Fibroblast of pulmonary artery (primary cell): ENCODE results near the gene AGPAT3.

Experiments
- DNase-seq: peaks from one replicate; pipeline ENCODE4 v3.0.0-alpha.2; 2010; ENCODE audit warnings: low read depth
- H3K4me3 ChIP-seq: replicated peaks from 2 replicates; pipeline ENCODE4 v1.5.1; 2011; ENCODE audit warnings: low read depth, mild to moderate bottlenecking, control low read depth, low read length, moderate library complexity
- CTCF ChIP-seq: IDR thresholded peaks from 2 replicates; pipeline ENCODE4 v1.5.1; 2011; ENCODE audit warnings: mild to moderate bottlenecking, control low read depth, low read length, inconsistent platforms; ENCODE audit errors: missing control alignments

Gene AGPAT3

GRCh38 chr21:43950481-43950880, 85.5 kb downstream of the AGPAT3 start:
- no peak for TF ChIP-seq CTCF

GRCh38 chr21:43950936-43951335, 85.9 kb downstream of the AGPAT3 start:
- no peak for DNase-seq
- no peak for TF ChIP-seq CTCF

More at GRCh38 chr21:43950481-43950880, 85.5 kb downstream of the AGPAT3 start:
- no peak for DNase-seq
- H3K4me3 ChIP-seq, result no peak overlapping the region

GRCh38 chr21:43951911-43952703, 87.1 kb downstream of the AGPAT3 start:
- DNase-seq, result no peak
- no peak for TF ChIP-seq CTCF
- no peak overlapping the region for H3K4me3 ChIP-seq

More at GRCh38 chr21:43950936-43951335, 85.9 kb downstream of the AGPAT3 start:
- H3K4me3 ChIP-seq, result no peak overlapping the region

GRCh38 chr21:43953021-43953420, 88.0 kb downstream of the AGPAT3 start:
- DNase-seq, result no peak
- no peak overlapping the region for H3K4me3 ChIP-seq
- no peak for TF ChIP-seq CTCF

GRCh38 chr21:43954042-43954441, 89.0 kb downstream of the AGPAT3 start:
- no peak for DNase-seq
- H3K4me3 ChIP-seq, result no peak overlapping the region
- TF ChIP-seq CTCF, result no peak

- no peak for TF ChIP-seq CTCF
- no peak for DNase-seq
- H3K4me3 ChIP-seq, result no peak overlapping the region
Observed at GRCh38 chr21:43954896-43955295, 89.9 kb downstream of the AGPAT3 start.
